HG03442 (cell line): ENCODE measurements around the gene CAST.

Experiments used
- ATAC-seq: cut with Tn5 transposase; IDR thresholded peaks from one replicate; pipeline ENCODE4 v1.9.1; 2021; ENCODE audit warnings: mild to moderate bottlenecking, moderate library complexity; ENCODE audit not compliant: unreplicated experiment

CAST gene

GRCh38 chr5:96641368-96642280 lies 20.6 kb upstream of the CAST start:
- ATAC-seq = no peak

- ATAC-seq = no peak
Measured at GRCh38 chr5:96642281-96642640, 19.9 kb upstream of the CAST start.

- ATAC-seq = no peak
Measured at GRCh38 chr5:96645091-96645490, 17.1 kb upstream of the CAST start.

- peak; percentile 63 for ATAC-seq
Measured at GRCh38 chr5:96648023-96648422, 14.2 kb upstream of the CAST start.

- no peak for ATAC-seq
Measured at GRCh38 chr5:96648593-96648992, 13.6 kb upstream of the CAST start.

- ATAC-seq = no peak
Measured at GRCh38 chr5:96649251-96649662, 12.9 kb upstream of the CAST start.

GRCh38 chr5:96649681-96650540 lies 12.3 kb upstream of the CAST start:
- no peak for ATAC-seq

GRCh38 chr5:96651047-96651446 lies 11.1 kb upstream of the CAST start:
- peak; percentile 56 for ATAC-seq

- ATAC-seq = no peak
Measured at GRCh38 chr5:96651948-96652753, 10.0 kb upstream of the CAST start.

GRCh38 chr5:96652769-96653454 lies 9.3 kb upstream of the CAST start:
- ATAC-seq = no peak

- ATAC-seq = no peak
Measured at GRCh38 chr5:96654209-96654608, 8.0 kb upstream of the CAST start.

- ATAC-seq = no peak
Measured at GRCh38 chr5:96655085-96655484, 7.1 kb upstream of the CAST start.

GRCh38 chr5:96655506-96655905 lies 6.7 kb upstream of the CAST start:
- ATAC-seq = no peak

- ATAC-seq = peak; percentile 78
Measured at GRCh38 chr5:96657068-96657467, 5.1 kb upstream of the CAST start.

GRCh38 chr5:96658272-96658671 lies 3.9 kb upstream of the CAST start:
- ATAC-seq = no peak

- ATAC-seq = no peak
Measured at GRCh38 chr5:96659170-96659569, 3.0 kb upstream of the CAST start.

- ATAC-seq = no peak
Measured at GRCh38 chr5:96660971-96661854, 963 bp upstream of the CAST start.

GRCh38 chr5:96662725-96663518 lies 746 bp downstream of the CAST start:
- ATAC-seq = peak; percentile 76

GRCh38 chr5:96663608-96664007 lies 1.4 kb downstream of the CAST start:
- ATAC-seq = no peak
